K562 (cell line): ENCODE results near the gene HPS1. TPM values are rescaled to one million over a fixed set of nuclear protein-coding genes. Genes with fewer than 3 reads are reported as not detected.

Experiments
- ATF4 ChIP-seq: fragments of 450-650 bp; formaldehyde crosslinking; IDR thresholded peaks from 2 replicates; pipeline ENCODE4 v1.4.0; 2022; ENCODE audit warnings: mild to moderate bottlenecking, moderate library complexity
- BMI1 ChIP-seq: fragments of 150-350 bp; IDR thresholded peaks from 2 replicates; pipeline ENCODE4 v1.6.1; 2014; ENCODE audit warnings: low read length
- GABPB2 ChIP-seq: fragments of 250-450 bp; sonication (Bioruptor Pico); conservative IDR thresholded peaks from 2 replicates; pipeline ENCODE4 v1.5.1; 2021; ENCODE audit warnings: mild to moderate bottlenecking
- SAFB ChIP-seq: fragments of 200-400 bp; formaldehyde crosslinking; IDR thresholded peaks from 2 replicates; pipeline ENCODE4 v1.6.1; 2017; ENCODE audit warnings: low read depth, low read length, borderline replicate concordance
- SIX5 ChIP-seq, 2 experiments: IDR thresholded peaks; 2 replicates each; pipeline ENCODE4 v1.6.1; 2011; ENCODE audit warnings: low read length in 2 of 2, borderline replicate concordance in 1 of 2, low read depth in 1 of 2, mild to moderate bottlenecking in 1 of 2, moderate library complexity in 1 of 2; ENCODE audit not compliant: insufficient read depth in 1 of 2
- TCF3 ChIP-seq: sonication (generic); formaldehyde crosslinking; IDR thresholded peaks from 2 replicates; pipeline ENCODE4 v1.4.0; 2020; ENCODE audit warnings: mild to moderate bottlenecking, missing genetic modification reagents
- TRIM25 ChIP-seq: fragments of 450-650 bp; IDR thresholded peaks from 2 replicates; pipeline ENCODE4 v1.7.0; 2016; ENCODE audit warnings: borderline replicate concordance
- ZBED1 ChIP-seq: IDR thresholded peaks from 2 replicates; pipeline ENCODE4 v1.6.1; 2014
- ZBTB17 ChIP-seq: fragments of 450-650 bp; formaldehyde crosslinking; IDR thresholded peaks from 2 replicates; pipeline ENCODE4 v1.4.0; 2020; ENCODE audit warnings: mild to moderate bottlenecking
- ZBTB40 ChIP-seq, 2 experiments: fragments of 450-650 bp in 1 of 2; sonication (generic) in 1 of 2; formaldehyde crosslinking in 1 of 2; IDR thresholded peaks; 2 replicates each; pipeline versions ENCODE4 v1.7.1 to v1.9.0; 2016 to 2022; ENCODE audit warnings: inconsistent platforms in 1 of 2, mild to moderate bottlenecking in 1 of 2, missing genetic modification reagents in 1 of 2
- ZNF175 ChIP-seq: fragments of 200-800 bp; sonication (Bioruptor generic); IDR thresholded peaks from 2 replicates; pipeline ENCODE4 v1.6.1; 2016; ENCODE audit warnings: low read depth, mild to moderate bottlenecking, missing genetic modification characterization, missing compliant biosample characterization
- polyA plus RNA-seq, 8 experiments: library from polyadenylated mRNA; depleted of rRNA in 4 of 8; stranded (reverse) in 5 of 8; unstranded in 3 of 8; fragments of >200 nt; fragmentation: Nextera tagmentation in 2 of 8; fragmentation: Illumina TruSeq in 1 of 8; extraction: Ambion mirVana in 2 of 8; extraction: Trizol in 1 of 8; gene quantifications; 2 replicates each; pipeline versions ENCODE4 v1.2.1 to v1.2.3, GENCODE V29; 2011 to 2014; ENCODE audit warnings: inconsistent platforms in 1 of 8, missing spikeins in 1 of 8
- total RNA-seq, 7 experiments: library from RNA; depleted of rRNA in 6 of 7; stranded (reverse); fragments of >200 nt in 6 of 7; fragmentation: Illumina TruSeq in 2 of 7; extraction: Trizol in 2 of 7; gene quantifications; 2 replicates each; pipeline versions ENCODE4 v1.2.1 to v1.2.3, GENCODE V29; 2011 to 2021; ENCODE audit warnings: low replicate concordance in 1 of 7

The HPS1 gene
- total and polyA plus RNA-seq, 9 of the 15 experiments (the other 6 are each of a cell fraction or from before 2014, with no cell fraction given): 18.1 to 43.6 (median 26.3) TPM

- TF ChIP-seq SIX5 (IDR thresholded peaks at IDR 0.05; ENCODE audit: borderline replicate concordance in 1 of 2, insufficient read depth in 1 of 2, low read depth in 1 of 2, low read length in 2 of 2) (no peak), TRIM25 (no peak), TCF3 (CRISPR knock-in tag) (no peak), ATF4 (CRISPR knock-in tag) (no peak), ZBTB17 (CRISPR knock-in tag) (no peak), ZBTB40 (IDR thresholded peaks at IDR 0.05) (no peak), ZBTB40 (CRISPR knock-in tag; IDR thresholded peaks at IDR 0.05) (no peak), BMI1 (no peak), SAFB (no peak), GABPB2 (no peak), ZBED1 (no peak), ZNF175 (CRISPR knock-in tag) (no peak)
Measured at GRCh38 chr10:98444314-98445006, 2.3 kb downstream of the HPS1 start (continued).
